Activated T-cell treated with anti-CD3 and anti-CD28 coated beads, Interleukin-2, amount 50 U/mL, for 48 hours (primary cell): Measurements from ENCODE around the gene LRBA.
"Not testable (repeated sequence)": the region's sequence is repeated elsewhere in the genome, so short reads cannot be mapped to it uniquely, and the experiment has no call there.

Source experiments
- DNase-seq, 2 experiments: peaks; one replicate each; pipeline ENCODE4 v3.0.0-alpha.2; 2020

The LRBA gene

GRCh38 chr4:150720973-150721518 is 294.0 kb downstream of the LRBA start:
- DNase-seq: no peak

GRCh38 chr4:150717952-150718351 is 297.1 kb downstream of the LRBA start:
- DNase-seq: no peak

GRCh38 chr4:150714462-150715438 is 300.3 kb downstream of the LRBA start:
- no peak for DNase-seq

- no peak for DNase-seq
Observed at GRCh38 chr4:150713251-150713650, 301.8 kb downstream of the LRBA start.

GRCh38 chr4:150710770-150711375 is 304.2 kb downstream of the LRBA start:
- DNase-seq: no peak

- no peak for DNase-seq
Observed at GRCh38 chr4:150708004-150708403, 307.1 kb downstream of the LRBA start.

- DNase-seq: no peak
Observed at GRCh38 chr4:150699599-150699998, 315.5 kb downstream of the LRBA start.

- no peak for DNase-seq
Observed at GRCh38 chr4:150695162-150695561, 319.9 kb downstream of the LRBA start.

- DNase-seq: no peak
Observed at GRCh38 chr4:150694438-150694837, 320.6 kb downstream of the LRBA start.

- DNase-seq: no peak
Observed at GRCh38 chr4:150683775-150684350, 331.2 kb downstream of the LRBA start.

- DNase-seq: no peak
Observed at GRCh38 chr4:150682126-150682525, 333.0 kb downstream of the LRBA start.

- no peak for DNase-seq
Observed at GRCh38 chr4:150681063-150681462, 334.0 kb downstream of the LRBA start.

GRCh38 chr4:150680651-150681050 is 334.4 kb downstream of the LRBA start:
- DNase-seq: no peak

- DNase-seq: no peak
Observed at GRCh38 chr4:150679765-150680343, 335.2 kb downstream of the LRBA start.

GRCh38 chr4:150679018-150679764 is 335.9 kb downstream of the LRBA start:
- no peak for DNase-seq

- no peak for DNase-seq
Observed at GRCh38 chr4:150673793-150674192, 341.3 kb downstream of the LRBA start.

- DNase-seq: no peak
Observed at GRCh38 chr4:150668824-150669223, 346.3 kb downstream of the LRBA start.

- no peak for DNase-seq
Observed at GRCh38 chr4:150664935-150665334, 350.1 kb downstream of the LRBA start.

GRCh38 chr4:150662686-150663085 is 352.4 kb downstream of the LRBA start:
- DNase-seq: no peak

GRCh38 chr4:150661551-150661950 is 353.5 kb downstream of the LRBA start:
- not testable (repeated sequence) for DNase-seq

GRCh38 chr4:150658258-150658657 is 356.8 kb downstream of the LRBA start:
- DNase-seq: not testable (repeated sequence)

GRCh38 chr4:150656891-150657290 is 358.2 kb downstream of the LRBA start:
- no peak for DNase-seq
